ENCODE measurements around the gene SDR39U1. TPM values are rescaled to one million over a fixed set of nuclear protein-coding genes. Genes with fewer than 3 reads are reported as not detected.

The SDR39U1 gene
- total RNA-seq, 1 donor from 2014 or later: 80.0 TPM

DNA sequence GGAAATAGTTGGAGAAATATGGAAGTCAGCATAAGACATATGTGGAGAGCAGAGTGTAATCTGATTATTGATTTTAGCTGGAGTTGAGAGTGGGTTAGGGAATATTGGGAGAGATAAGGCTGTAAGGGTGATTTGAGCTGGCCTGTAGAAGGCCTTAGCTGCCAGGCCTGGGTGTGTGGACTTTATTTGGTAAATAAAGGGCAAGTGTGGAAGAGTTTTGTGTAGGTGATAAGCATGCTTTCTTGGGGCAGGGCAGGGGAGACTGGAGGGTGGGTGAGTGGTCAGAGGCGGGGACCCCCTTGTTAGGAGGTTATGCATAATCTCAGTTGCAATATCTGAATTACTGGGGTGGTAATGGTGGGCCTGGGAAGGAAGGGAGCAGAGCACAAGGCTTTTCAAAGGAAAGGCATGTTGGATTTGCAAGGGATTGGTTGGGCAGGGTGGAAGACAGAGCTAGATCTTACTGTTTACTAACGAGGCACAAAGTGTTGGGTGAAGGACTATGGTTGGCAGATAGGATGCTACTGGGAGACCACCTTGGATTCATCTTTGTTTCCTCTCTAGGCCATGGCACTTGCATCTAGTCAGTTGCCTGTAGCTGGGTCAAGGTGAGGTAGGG is 7.3 kb downstream of the SDR39U1 start:
- intact Hi-C loops (cut with micrococcal nuclease): no loop called here
- no peak for ATAC-seq (ENCODE audit: low read depth)
- TF ChIP-seq, protein P1, sequence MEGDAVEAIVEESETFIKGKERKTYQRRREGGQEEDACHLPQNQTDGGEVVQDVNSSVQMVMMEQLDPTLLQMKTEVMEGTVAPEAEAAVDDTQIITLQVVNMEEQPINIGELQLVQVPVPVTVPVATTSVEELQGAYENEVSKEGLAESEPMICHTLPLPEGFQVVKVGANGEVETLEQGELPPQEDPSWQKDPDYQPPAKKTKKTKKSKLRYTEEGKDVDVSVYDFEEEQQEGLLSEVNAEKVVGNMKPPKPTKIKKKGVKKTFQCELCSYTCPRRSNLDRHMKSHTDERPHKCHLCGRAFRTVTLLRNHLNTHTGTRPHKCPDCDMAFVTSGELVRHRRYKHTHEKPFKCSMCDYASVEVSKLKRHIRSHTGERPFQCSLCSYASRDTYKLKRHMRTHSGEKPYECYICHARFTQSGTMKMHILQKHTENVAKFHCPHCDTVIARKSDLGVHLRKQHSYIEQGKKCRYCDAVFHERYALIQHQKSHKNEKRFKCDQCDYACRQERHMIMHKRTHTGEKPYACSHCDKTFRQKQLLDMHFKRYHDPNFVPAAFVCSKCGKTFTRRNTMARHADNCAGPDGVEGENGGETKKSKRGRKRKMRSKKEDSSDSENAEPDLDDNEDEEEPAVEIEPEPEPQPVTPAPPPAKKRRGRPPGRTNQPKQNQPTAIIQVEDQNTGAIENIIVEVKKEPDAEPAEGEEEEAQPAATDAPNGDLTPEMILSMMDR (IDR thresholded peaks at IDR 0.05): no peak
- Mint-ChIP-seq H3K27ac (peak overlapping the region; percentile 41), H3K36me3 (ENCODE audit: low read depth) (peaks cover 87% of the 10 kb centered on the region), H3K4me3 (no peak overlapping the region), H3K4me1 (peaks cover 70% of the 10 kb centered on the region), H3K9me3 (no peaks in the 10 kb centered on the region), H3K27me3 (no peaks in the 10 kb centered on the region)
- DNase-seq: no peak
- ChIA-PET POLR2A (interaction anchor here (0.6 to 4.2 kb wide), 9 partner anchors 69 to 897 kb away, joined by 3 to 44 read pairs (median 5); partner anchors contain the start of genes MDP1, PSME1, RIPK3 and TINF2), CTCF (interaction anchor here (0.5 to 9.3 kb wide), 4 partner anchors 19 to 222 kb away, joined by 3 to 353 read pairs (median 24); partner anchors contain the start of genes ADCY4 and CHMP4A)

DNA sequence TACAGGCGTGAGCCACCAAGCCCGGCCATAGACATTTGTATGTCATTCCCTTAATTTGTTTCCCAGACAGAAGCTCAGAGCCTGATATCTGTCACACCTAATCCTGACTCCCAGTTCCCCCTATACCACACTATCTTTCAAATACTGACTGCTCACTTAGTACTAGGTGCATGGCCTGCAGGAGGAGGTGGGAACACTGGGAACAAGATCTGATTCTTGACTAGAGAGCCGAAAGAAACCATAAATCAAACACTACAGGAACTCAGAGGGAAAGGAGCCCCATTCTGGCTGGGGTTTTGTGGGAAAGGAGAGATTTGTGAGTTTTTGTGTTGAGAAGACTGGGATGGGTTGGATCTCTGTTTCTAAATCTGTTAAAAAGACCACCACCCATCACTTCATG is 7.9 kb downstream of the SDR39U1 start:
- TF ChIP-seq, protein P1 (IDR thresholded peaks at IDR 0.05): no peak
- POLR2A ChIA-PET: interaction anchor here (0.6 to 4.2 kb wide), 3 partner anchors 102 to 298 kb away, joined by 3 to 44 read pairs (median 5); partner anchors contain the start of gene PSME1
- DNase-seq (no peak), ATAC-seq (ENCODE audit: low read depth) (no peak)
- no peak overlapping the region for H3K4me3 Mint-ChIP-seq
- H3K36me3 Mint-ChIP-seq (ENCODE audit: low read depth): peaks cover 85% of the 10 kb centered on the region
- H3K4me1 Mint-ChIP-seq: peaks cover 69% of the 10 kb centered on the region
- CTCF ChIA-PET: interaction anchor here (0.5 to 9.3 kb wide), 3 partner anchors 19 to 104 kb away, joined by 3 to 353 read pairs (median 44); partner anchors contain the start of gene ADCY4
- no peaks in the 10 kb centered on the region for H3K27me3 Mint-ChIP-seq
- intact Hi-C loops (cut with micrococcal nuclease): loop anchor here (5.0 kb wide), 3 partner anchors 37 to 1132 kb away; partner anchors contain the start of genes NYNRIN, PPP1R3E and TM9SF1
- no peaks in the 10 kb centered on the region for H3K9me3 Mint-ChIP-seq
- no peak overlapping the region for H3K27ac Mint-ChIP-seq

DNA sequence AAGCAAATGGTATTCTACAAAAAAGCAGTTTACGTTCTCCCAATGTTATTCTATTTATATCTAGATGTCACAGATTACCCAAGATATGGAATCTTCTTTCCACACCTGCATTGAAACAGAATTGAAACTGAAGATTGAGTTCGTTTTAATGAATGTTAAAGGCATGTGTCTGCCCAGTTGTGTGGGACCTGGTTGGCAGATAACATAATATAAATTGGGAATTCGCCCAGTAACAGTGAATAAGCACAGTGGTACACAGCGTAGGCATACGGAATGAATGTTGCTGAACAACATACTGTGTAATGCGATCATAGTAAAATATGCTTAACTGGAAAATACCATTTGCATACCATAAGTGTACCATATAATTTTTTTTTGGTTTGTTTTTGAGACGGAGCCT is 8.5 kb downstream of the SDR39U1 start:
- peaks cover 69% of the 10 kb centered on the region for H3K4me1 Mint-ChIP-seq
- no peak overlapping the region for H3K4me3 Mint-ChIP-seq
- peaks cover 78% of the 10 kb centered on the region for H3K36me3 Mint-ChIP-seq (ENCODE audit: low read depth)
- ATAC-seq (ENCODE audit: low read depth) (no peak), DNase-seq (no peak)
- intact Hi-C loops (cut with micrococcal nuclease): loop anchor here (5.0 kb wide), 3 partner anchors 37 to 1132 kb away; partner anchors contain the start of genes NYNRIN, PPP1R3E and TM9SF1
- H3K9me3 Mint-ChIP-seq: no peaks in the 10 kb centered on the region
- TF ChIP-seq, protein P1 (IDR thresholded peaks at IDR 0.05): no peak
- no peak overlapping the region for H3K27ac Mint-ChIP-seq
- CTCF ChIA-PET: interaction anchor here (4.2 to 9.3 kb wide), 2 partner anchors 68 to 103 kb away, joined by 44 to 353 read pairs; partner anchors contain the start of gene ADCY4
- POLR2A ChIA-PET: interaction anchor here (0.6 to 4.2 kb wide), 3 partner anchors 101 to 298 kb away, joined by 3 to 44 read pairs (median 5); partner anchors contain the start of gene PSME1
- H3K27me3 Mint-ChIP-seq: no peaks in the 10 kb centered on the region

DNA sequence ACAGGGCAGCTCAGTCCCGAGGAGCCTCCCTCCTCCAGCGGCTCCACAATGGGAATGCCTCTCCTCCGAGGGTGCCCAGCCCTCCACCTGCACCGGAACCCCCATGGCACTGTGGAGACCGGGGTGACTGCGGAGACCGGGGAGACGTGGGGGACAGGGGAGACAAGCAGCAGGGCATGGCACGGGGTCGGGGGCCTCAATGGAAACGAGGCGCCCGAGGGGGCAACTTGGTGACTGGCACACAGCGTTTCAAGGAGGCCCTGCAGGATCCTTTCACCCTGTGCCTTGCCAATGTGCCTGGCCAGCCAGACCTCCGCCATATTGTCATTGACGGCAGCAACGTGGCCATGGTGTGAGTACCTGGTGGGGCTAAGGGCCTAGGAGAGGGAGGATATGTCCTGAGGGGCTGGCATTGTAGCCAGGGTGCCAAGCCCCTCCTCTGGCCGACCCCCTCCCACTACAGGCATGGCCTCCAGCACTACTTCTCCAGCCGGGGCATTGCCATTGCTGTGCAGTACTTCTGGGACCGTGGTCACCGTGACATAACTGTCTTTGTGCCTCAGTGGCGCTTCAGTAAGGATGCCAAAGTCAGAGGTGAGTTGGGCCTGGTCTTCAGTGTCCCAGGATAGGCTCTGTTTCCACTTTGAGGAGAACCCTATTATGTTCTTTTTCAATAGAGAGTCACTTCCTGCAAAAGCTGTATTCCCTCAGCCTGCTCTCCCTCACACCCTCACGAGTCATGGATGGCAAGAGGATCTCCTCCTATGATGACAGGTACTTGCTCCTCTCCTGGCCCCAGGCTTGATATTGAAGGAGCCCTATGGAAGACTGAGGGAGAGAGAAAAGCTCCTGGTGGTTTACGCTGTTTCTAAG is 10.1 kb downstream of the SDR39U1 start:
- CTCF ChIA-PET: interaction anchor here (0.9 to 9.3 kb wide), 26 partner anchors 9 to 342 kb away, joined by 3 to 353 read pairs (median 6); partner anchors contain the start of genes ADCY4, CIDEB, LTB4R and MDP1
- POLR2A ChIA-PET: interaction anchor here (0.9 to 5.6 kb wide), 18 partner anchors 9 to 339 kb away, joined by 3 to 257 read pairs (median 18); partner anchors contain the start of genes ADCY4, CHMP4A, CIDEB and DCAF11
- Mint-ChIP-seq H3K27me3 (no peaks in the 10 kb centered on the region), H3K27ac (no peak overlapping the region), H3K4me1 (peaks cover 60% of the 10 kb centered on the region), H3K4me3 (no peak overlapping the region), H3K36me3 (ENCODE audit: low read depth) (peaks cover 63% of the 10 kb centered on the region), H3K9me3 (no peaks in the 10 kb centered on the region)
- no peak for ATAC-seq (ENCODE audit: low read depth)
- DNase-seq: no peak
- intact Hi-C loops (cut with micrococcal nuclease): loop anchor here (5.0 kb wide), 3 partner anchors 35 to 1130 kb away; partner anchors contain the start of genes NYNRIN, PPP1R3E and TM9SF1
- TF ChIP-seq, protein P1 (IDR thresholded peaks at IDR 0.05): no peak

Data from activated B cell treated with CpG ODN at 0.5 μM for 24 hours (primary cell).